HUES48 (cell line): Measurements from ENCODE around the gene PABPN1L.

Experiments
- H3K27ac ChIP-seq: one replicate; pipeline ENCODE4 v1.7.0; 2013; ENCODE audit warnings: low read depth, low read length, inconsistent platforms
- H3K27me3 ChIP-seq: 2 replicates; pipeline ENCODE4 v1.6.1; 2013; ENCODE audit warnings: mild to moderate bottlenecking, low read length; ENCODE audit not compliant: control insufficient read depth, insufficient read depth
- H3K36me3 ChIP-seq: 2 replicates; pipeline ENCODE4 v1.6.1; 2013; ENCODE audit warnings: low read length; ENCODE audit not compliant: control insufficient read depth, insufficient read depth
- H3K4me1 ChIP-seq: 2 replicates; pipeline ENCODE4 v1.6.1; 2013; ENCODE audit warnings: mild to moderate bottlenecking, low read length; ENCODE audit not compliant: control insufficient read depth, insufficient read depth
- H3K4me3 ChIP-seq: 2 replicates; pipeline ENCODE4 v1.5.1; 2013; ENCODE audit warnings: mild to moderate bottlenecking, low read depth, low read length
- H3K9ac ChIP-seq: 2 replicates; pipeline ENCODE4 v1.6.1; 2013; ENCODE audit warnings: mild to moderate bottlenecking, low read depth, low read length, moderate library complexity
- H3K9me3 ChIP-seq: 2 replicates; pipeline ENCODE4 v1.6.1; 2013; ENCODE audit warnings: low read length; ENCODE audit not compliant: control insufficient read depth, insufficient read depth

The PABPN1L gene

GRCh38 chr16:88855176-88855575, 11.3 kb downstream of the PABPN1L start:
- H3K27me3 ChIP-seq = no peaks in the 10 kb centered on the region
- peaks cover 12% of the 10 kb centered on the region for H3K4me1 ChIP-seq
- no peaks in the 10 kb centered on the region for H3K9me3 ChIP-seq
- H3K9ac ChIP-seq = no peak overlapping the region
- H3K4me3 ChIP-seq = 0 out of 2 replicates have a peak overlapping the region, but pooled peaks have one; percentile 74
- H3K36me3 ChIP-seq = peaks cover 19% of the 10 kb centered on the region
- H3K27ac ChIP-seq = no peak overlapping the region

GRCh38 chr16:88854306-88855111, 12.0 kb downstream of the PABPN1L start:
- peaks cover 12% of the 10 kb centered on the region for H3K36me3 ChIP-seq
- H3K4me3 ChIP-seq = no peak overlapping the region
- peaks cover 12% of the 10 kb centered on the region for H3K4me1 ChIP-seq
- H3K9me3 ChIP-seq = no peaks in the 10 kb centered on the region
- no peak overlapping the region for H3K9ac ChIP-seq
- H3K27ac ChIP-seq = no peak overlapping the region
- no peaks in the 10 kb centered on the region for H3K27me3 ChIP-seq

- peaks cover 12% of the 10 kb centered on the region for H3K4me1 ChIP-seq
These were observed 13.0 kb downstream of the PABPN1L start for GRCh38 chr16:88853325-88853941.

GRCh38 chr16:88851616-88852015, 14.8 kb downstream of the PABPN1L start:
- Histone ChIP-seq H3K27me3 (no peaks in the 10 kb centered on the region), H3K9me3 (no peaks in the 10 kb centered on the region), H3K9ac (no peak overlapping the region), H3K4me1 (peaks cover 7% of the 10 kb centered on the region), H3K36me3 (no peaks in the 10 kb centered on the region; the same call in 1 of the 2 replicates), H3K4me3 (no peak overlapping the region), H3K27ac (no peak overlapping the region)

More at GRCh38 chr16:88853325-88853941, 13.0 kb downstream of the PABPN1L start:
- no peaks in the 10 kb centered on the region for H3K27me3 ChIP-seq
- no peak overlapping the region for H3K27ac ChIP-seq
- H3K9me3 ChIP-seq = no peaks in the 10 kb centered on the region
- H3K9ac ChIP-seq = no peak overlapping the region
- H3K4me3 ChIP-seq = no peak overlapping the region
- peaks cover 2% of the 10 kb centered on the region for H3K36me3 ChIP-seq

GRCh38 chr16:88850531-88851199, 15.8 kb downstream of the PABPN1L start:
- Histone ChIP-seq H3K27ac (no peak overlapping the region), H3K9me3 (no peaks in the 10 kb centered on the region), H3K27me3 (no peaks in the 10 kb centered on the region), H3K4me1 (peaks cover 2% of the 10 kb centered on the region), H3K9ac (no peak overlapping the region), H3K36me3 (no peaks in the 10 kb centered on the region; the same call in 1 of the 2 replicates), H3K4me3 (no peak overlapping the region)

- Histone ChIP-seq H3K9me3 (no peaks in the 10 kb centered on the region), H3K27ac (no peak overlapping the region), H3K9ac (no peak overlapping the region), H3K4me3 (no peak overlapping the region), H3K27me3 (no peaks in the 10 kb centered on the region), H3K4me1 (no peaks in the 10 kb centered on the region), H3K36me3 (no peaks in the 10 kb centered on the region)
These were observed 17.9 kb downstream of the PABPN1L start for GRCh38 chr16:88848557-88848956.

GRCh38 chr16:88847654-88848053, 18.8 kb downstream of the PABPN1L start:
- no peaks in the 10 kb centered on the region for H3K4me1 ChIP-seq
- no peaks in the 10 kb centered on the region for H3K36me3 ChIP-seq
- H3K27ac ChIP-seq = no peak overlapping the region
- no peaks in the 10 kb centered on the region for H3K27me3 ChIP-seq
- H3K4me3 ChIP-seq = no peak overlapping the region
- no peak overlapping the region for H3K9ac ChIP-seq
- no peaks in the 10 kb centered on the region for H3K9me3 ChIP-seq

- Histone ChIP-seq H3K27me3 (no peaks in the 10 kb centered on the region), H3K36me3 (no peaks in the 10 kb centered on the region)
These were observed 20.4 kb downstream of the PABPN1L start for GRCh38 chr16:88846088-88846487.

GRCh38 chr16:88844419-88845036, 21.9 kb downstream of the PABPN1L start:
- Histone ChIP-seq H3K27ac (no peak overlapping the region), H3K4me1 (no peaks in the 10 kb centered on the region), H3K9me3 (no peaks in the 10 kb centered on the region), H3K27me3 (no peaks in the 10 kb centered on the region), H3K4me3 (no peak overlapping the region), H3K36me3 (peaks cover 13% of the 10 kb centered on the region), H3K9ac (no peak overlapping the region)

More at GRCh38 chr16:88846088-88846487, 20.4 kb downstream of the PABPN1L start:
- Histone ChIP-seq H3K4me3 (no peak overlapping the region), H3K27ac (no peak overlapping the region), H3K9ac (no peak overlapping the region), H3K9me3 (no peaks in the 10 kb centered on the region), H3K4me1 (no peaks in the 10 kb centered on the region)

- no peaks in the 10 kb centered on the region for H3K9me3 ChIP-seq
These were observed 23.2 kb downstream of the PABPN1L start for GRCh38 chr16:88843256-88843655.

More at GRCh38 chr16:88843256-88843655, 23.2 kb downstream of the PABPN1L start:
- no peak overlapping the region for H3K4me3 ChIP-seq
- H3K9ac ChIP-seq = no peak overlapping the region
- H3K36me3 ChIP-seq = peaks cover 21% of the 10 kb centered on the region
- H3K4me1 ChIP-seq = no peaks in the 10 kb centered on the region
- no peaks in the 10 kb centered on the region for H3K27me3 ChIP-seq
- no peak overlapping the region for H3K27ac ChIP-seq
